Liver (tissue), 9 donors: ENCODE results near the gene STUM. TPM values are rescaled to one million over a fixed set of nuclear protein-coding genes. Genes with fewer than 3 reads are reported as not detected.

ENCODE experiments used
- DNase-seq: peaks from one replicate; pipeline ENCODE4 v3.0.0-alpha.2; 2017; ENCODE audit warnings: low spot score
- H3K27ac ChIP-seq, 2 donors: one replicate each; pipeline ENCODE4 v1.7.0; 2013; ENCODE audit warnings: inconsistent platforms in 2 of 2, low read length in 2 of 2, control low read depth in 1 of 2, low read depth in 1 of 2, mild to moderate bottlenecking in 1 of 2
- H3K27me3 ChIP-seq, 4 donors: one replicate each; pipeline versions ENCODE4 v1.6.1 to v1.7.0; 2013; ENCODE audit warnings: low read length in 3 of 4, inconsistent platforms in 1 of 4, mild to moderate bottlenecking in 1 of 4, moderate library complexity in 1 of 4; ENCODE audit not compliant: control insufficient read depth in 4 of 4, insufficient read depth in 4 of 4
- H3K36me3 ChIP-seq, 4 donors: one replicate each; pipeline versions ENCODE4 v1.6.1 to v1.7.0; 2013; ENCODE audit warnings: low read length in 3 of 4, mild to moderate bottlenecking in 3 of 4, low read depth in 1 of 4, moderate library complexity in 1 of 4; ENCODE audit not compliant: control insufficient read depth in 4 of 4, insufficient read depth in 3 of 4
- H3K4me1 ChIP-seq, 4 donors: one replicate each; pipeline versions ENCODE4 v1.6.1 to v1.7.0; 2013; ENCODE audit warnings: low read length in 3 of 4, mild to moderate bottlenecking in 3 of 4, moderate library complexity in 1 of 4; ENCODE audit not compliant: control insufficient read depth in 4 of 4, insufficient read depth in 4 of 4
- H3K4me3 ChIP-seq, 3 donors: one replicate each; pipeline versions ENCODE4 v1.6.1 to v1.7.0; 2013; ENCODE audit warnings: low read length in 3 of 3, control low read depth in 1 of 3, low read depth in 1 of 3, mild to moderate bottlenecking in 1 of 3
- H3K9ac ChIP-seq, 2 donors: one replicate each; pipeline ENCODE4 v1.7.0; 2013; ENCODE audit warnings: low read length in 2 of 2, mild to moderate bottlenecking in 2 of 2, moderate library complexity in 2 of 2, control low read depth in 1 of 2, low read depth in 1 of 2
- H3K9me3 ChIP-seq, 4 donors: one replicate each; pipeline versions ENCODE4 v1.6.1 to v1.7.0; 2013; ENCODE audit warnings: low read length in 3 of 4; ENCODE audit not compliant: control insufficient read depth in 4 of 4
- EGR1 ChIP-seq, 2 donors: IDR thresholded peaks; 2 replicates each; pipeline ENCODE4 v1.6.1; 2016 to 2018; ENCODE audit warnings: antibody characterized with exemption in 2 of 2, low read depth in 2 of 2
- FOXA1 ChIP-seq: IDR thresholded peaks from 2 replicates; pipeline ENCODE4 v1.6.1; 2016; ENCODE audit warnings: antibody characterized with exemption
- FOXA2 ChIP-seq: IDR thresholded peaks from 2 replicates; pipeline ENCODE4 v1.6.1; 2016; ENCODE audit warnings: antibody characterized with exemption
- GABPA ChIP-seq, 2 donors: IDR thresholded peaks in 1 of 2; conservative IDR thresholded peaks in 1 of 2; 2 replicates each; pipeline ENCODE4 v1.6.1; 2016; ENCODE audit warnings: antibody characterized with exemption in 2 of 2, mild to moderate bottlenecking in 1 of 2, moderate library complexity in 1 of 2
- HNF4A ChIP-seq, 2 donors: conservative IDR thresholded peaks; 2 replicates each; pipeline ENCODE4 v1.6.1; 2016; ENCODE audit warnings: antibody characterized with exemption in 2 of 2, mild to moderate bottlenecking in 2 of 2
- HNF4G ChIP-seq: IDR thresholded peaks from 2 replicates; pipeline ENCODE4 v1.6.1; 2016; ENCODE audit warnings: antibody characterized with exemption
- JUND ChIP-seq, 2 donors: IDR thresholded peaks; 2 replicates each; pipeline ENCODE4 v1.6.1; 2016; ENCODE audit warnings: antibody characterized with exemption in 2 of 2
- NR2F2 ChIP-seq: IDR thresholded peaks from 2 replicates; pipeline ENCODE4 v1.6.1; 2016; ENCODE audit warnings: antibody characterized with exemption
- RAD21 ChIP-seq, 2 donors: IDR thresholded peaks; 2 replicates each; pipeline ENCODE4 v1.6.1; 2016; ENCODE audit warnings: antibody characterized with exemption in 2 of 2, mild to moderate bottlenecking in 2 of 2
- RXRA ChIP-seq, 2 donors: IDR thresholded peaks; 2 replicates each; pipeline ENCODE4 v1.6.1; 2017 to 2018; ENCODE audit warnings: antibody characterized with exemption in 2 of 2, mild to moderate bottlenecking in 1 of 2
- SP1 ChIP-seq: IDR thresholded peaks from 2 replicates; pipeline ENCODE4 v1.6.1; 2018; ENCODE audit warnings: antibody characterized with exemption, mild to moderate bottlenecking
- TAF1 ChIP-seq: conservative IDR thresholded peaks from 2 replicates; pipeline ENCODE4 v1.6.1; 2016; ENCODE audit warnings: antibody characterized with exemption, mild to moderate bottlenecking
- YY1 ChIP-seq: IDR thresholded peaks from 2 replicates; pipeline ENCODE4 v1.6.1; 2016; ENCODE audit warnings: antibody characterized with exemption, mild to moderate bottlenecking
- WGBS: extraction: QIAGEN DNeasy Blood & Tissue Kit; methylation state at CpG from one replicate; pipeline ENCODE4 v1.1.7; 2013; 5-methylcytosine and 5-hydroxymethylcytosine counted together
- polyA plus RNA-seq, 2 donors: library from polyadenylated mRNA; stranded (reverse) in 1 of 2; unstranded in 1 of 2; fragments of 200-250 nt in 1 of 2; fragments of >200 nt in 1 of 2; fragmentation: Nextera tagmentation in 1 of 2; extraction: Ambion mirVana in 1 of 2; gene quantifications; one replicate each; pipeline versions ENCODE4 v1.2.1 to v1.2.3, GENCODE V29; 2013 to 2015
- total RNA-seq, 2 donors: library from RNA; depleted of rRNA; stranded (reverse); fragments of >200 nt; gene quantifications; one replicate each; pipeline ENCODE4 v1.2.3, GENCODE V29; 2014
- TF ChIP-seq, protein P1 (sequence below): IDR thresholded peaks from 2 replicates; pipeline ENCODE4 v1.6.1; 2016; ENCODE audit warnings: antibody characterized with exemption
- TF ChIP-seq, protein P2 (sequence below): IDR thresholded peaks from 2 replicates; pipeline ENCODE4 v1.6.1; 2016; ENCODE audit warnings: antibody characterized with exemption
- TF ChIP-seq, protein P3 (sequence below): fragments of 150-350 bp; IDR thresholded peaks from 2 replicates; pipeline ENCODE4 v1.5.1; 2017; ENCODE audit warnings: improper control_type of control experiment, low read depth, low read length; ENCODE audit not compliant: missing input control
- TF ChIP-seq, protein P4 (sequence below): IDR thresholded peaks from 2 replicates; pipeline ENCODE4 v1.6.1; 2016; ENCODE audit warnings: antibody characterized with exemption
- TF ChIP-seq, protein P5 (sequence below): IDR thresholded peaks from 2 replicates; pipeline ENCODE4 v1.6.1; 2016; ENCODE audit warnings: antibody characterized with exemption, mild to moderate bottlenecking
- donor health status: healthy.
- donor health status: healthy.
- donor health status: healthy.
- donor health status: healthy.
- donor health status: healthy.

Gene STUM
- total and polyA plus RNA-seq, 4 donors = 0.03 to 0.14 (median 0.07) TPM

DNA sequence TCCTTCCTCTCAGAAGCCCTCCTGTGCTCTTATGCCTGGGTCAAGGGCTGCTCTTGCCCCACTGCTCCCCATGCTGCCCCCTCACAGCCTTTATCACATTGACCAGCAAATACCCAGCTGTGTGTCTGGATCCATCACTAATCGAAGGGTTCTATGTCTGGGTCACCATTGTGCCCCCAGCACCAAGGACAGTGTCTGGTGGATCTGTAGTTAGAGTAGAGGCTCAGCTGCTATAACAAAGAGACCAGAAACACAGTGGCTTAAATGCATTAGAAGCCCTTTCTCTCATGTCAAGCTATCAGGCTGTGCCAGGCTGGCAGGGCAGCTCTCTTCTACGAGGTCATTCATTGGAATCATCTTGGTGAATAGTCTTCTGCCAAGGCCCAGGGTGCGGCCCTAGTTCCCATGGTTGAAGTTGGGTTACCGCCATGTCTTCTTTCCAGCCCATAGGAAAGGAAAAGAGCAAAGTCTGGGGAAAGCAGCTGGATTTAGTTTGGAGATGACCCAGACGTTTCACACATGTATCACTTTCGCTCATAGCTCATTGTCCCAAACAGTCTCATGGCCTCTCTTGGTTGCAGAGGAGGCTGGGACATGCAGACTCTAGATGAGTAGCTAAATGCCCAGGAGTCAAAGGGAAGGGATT lies 32.2 kb downstream of the STUM start (continued):
- no peak for TF ChIP-seq HNF4G

DNA sequence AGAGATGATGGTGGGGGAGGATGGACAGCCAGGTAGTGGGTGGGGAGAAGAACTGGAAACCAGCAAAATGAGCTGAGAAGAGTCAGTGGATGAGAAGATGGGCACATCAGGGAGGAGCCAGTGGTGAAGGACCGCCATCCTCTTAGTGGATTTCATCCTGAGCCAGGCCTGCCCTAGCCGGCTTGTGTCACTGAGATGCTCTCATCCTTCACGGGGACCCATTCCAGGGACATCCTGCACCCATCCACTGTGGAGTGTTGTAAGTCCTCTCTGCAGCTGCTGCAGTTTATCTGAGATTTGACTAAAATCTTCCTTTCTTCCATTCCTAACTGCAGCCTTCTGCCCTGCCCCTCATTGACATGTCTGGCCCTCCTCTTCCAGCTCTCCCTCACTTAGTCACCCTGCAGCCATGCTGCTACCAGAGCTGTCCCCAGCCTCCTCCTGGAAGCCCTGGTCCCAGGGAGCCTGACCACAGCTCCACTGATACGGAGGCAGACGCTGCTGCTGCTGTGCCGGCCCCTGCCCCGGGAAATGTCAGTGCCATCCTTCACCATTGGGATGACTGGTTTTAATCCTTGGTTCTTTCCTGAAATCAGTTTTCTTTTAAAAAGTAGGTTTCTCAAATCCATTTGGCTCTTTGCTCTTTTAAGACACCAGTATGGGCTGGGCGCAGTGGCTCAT lies 33.2 kb downstream of the STUM start:
- no peak for TF ChIP-seq SP1
- TF ChIP-seq RXRA (IDR thresholded peaks at IDR 0.05) = no peak
- no peak for TF ChIP-seq HNF4A (conservative IDR thresholded peaks at IDR 0.05)
- TF ChIP-seq, protein P1, sequence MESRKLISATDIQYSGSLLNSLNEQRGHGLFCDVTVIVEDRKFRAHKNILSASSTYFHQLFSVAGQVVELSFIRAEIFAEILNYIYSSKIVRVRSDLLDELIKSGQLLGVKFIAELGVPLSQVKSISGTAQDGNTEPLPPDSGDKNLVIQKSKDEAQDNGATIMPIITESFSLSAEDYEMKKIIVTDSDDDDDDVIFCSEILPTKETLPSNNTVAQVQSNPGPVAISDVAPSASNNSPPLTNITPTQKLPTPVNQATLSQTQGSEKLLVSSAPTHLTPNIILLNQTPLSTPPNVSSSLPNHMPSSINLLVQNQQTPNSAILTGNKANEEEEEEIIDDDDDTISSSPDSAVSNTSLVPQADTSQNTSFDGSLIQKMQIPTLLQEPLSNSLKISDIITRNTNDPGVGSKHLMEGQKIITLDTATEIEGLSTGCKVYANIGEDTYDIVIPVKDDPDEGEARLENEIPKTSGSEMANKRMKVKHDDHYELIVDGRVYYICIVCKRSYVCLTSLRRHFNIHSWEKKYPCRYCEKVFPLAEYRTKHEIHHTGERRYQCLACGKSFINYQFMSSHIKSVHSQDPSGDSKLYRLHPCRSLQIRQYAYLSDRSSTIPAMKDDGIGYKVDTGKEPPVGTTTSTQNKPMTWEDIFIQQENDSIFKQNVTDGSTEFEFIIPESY = no peak
- TF ChIP-seq HNF4G = no peak
- TF ChIP-seq FOXA2 = no peak
- no peak for TF ChIP-seq TAF1
- TF ChIP-seq, protein P2, sequence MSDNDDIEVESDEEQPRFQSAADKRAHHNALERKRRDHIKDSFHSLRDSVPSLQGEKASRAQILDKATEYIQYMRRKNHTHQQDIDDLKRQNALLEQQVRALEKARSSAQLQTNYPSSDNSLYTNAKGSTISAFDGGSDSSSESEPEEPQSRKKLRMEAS = no peak
- TF ChIP-seq, protein P3, sequence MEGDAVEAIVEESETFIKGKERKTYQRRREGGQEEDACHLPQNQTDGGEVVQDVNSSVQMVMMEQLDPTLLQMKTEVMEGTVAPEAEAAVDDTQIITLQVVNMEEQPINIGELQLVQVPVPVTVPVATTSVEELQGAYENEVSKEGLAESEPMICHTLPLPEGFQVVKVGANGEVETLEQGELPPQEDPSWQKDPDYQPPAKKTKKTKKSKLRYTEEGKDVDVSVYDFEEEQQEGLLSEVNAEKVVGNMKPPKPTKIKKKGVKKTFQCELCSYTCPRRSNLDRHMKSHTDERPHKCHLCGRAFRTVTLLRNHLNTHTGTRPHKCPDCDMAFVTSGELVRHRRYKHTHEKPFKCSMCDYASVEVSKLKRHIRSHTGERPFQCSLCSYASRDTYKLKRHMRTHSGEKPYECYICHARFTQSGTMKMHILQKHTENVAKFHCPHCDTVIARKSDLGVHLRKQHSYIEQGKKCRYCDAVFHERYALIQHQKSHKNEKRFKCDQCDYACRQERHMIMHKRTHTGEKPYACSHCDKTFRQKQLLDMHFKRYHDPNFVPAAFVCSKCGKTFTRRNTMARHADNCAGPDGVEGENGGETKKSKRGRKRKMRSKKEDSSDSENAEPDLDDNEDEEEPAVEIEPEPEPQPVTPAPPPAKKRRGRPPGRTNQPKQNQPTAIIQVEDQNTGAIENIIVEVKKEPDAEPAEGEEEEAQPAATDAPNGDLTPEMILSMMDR = no peak
- TF ChIP-seq YY1 = no peak
- TF ChIP-seq NR2F2 = no peak
- TF ChIP-seq, protein P4, sequence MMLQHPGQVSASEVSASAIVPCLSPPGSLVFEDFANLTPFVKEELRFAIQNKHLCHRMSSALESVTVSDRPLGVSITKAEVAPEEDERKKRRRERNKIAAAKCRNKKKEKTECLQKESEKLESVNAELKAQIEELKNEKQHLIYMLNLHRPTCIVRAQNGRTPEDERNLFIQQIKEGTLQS = no peak
- no peak for TF ChIP-seq GABPA (IDR thresholded peaks at IDR 0.05 in 1 of 2, conservative IDR thresholded peaks at IDR 0.05 in 1 of 2)
- no peak for TF ChIP-seq EGR1 (IDR thresholded peaks at IDR 0.05; ENCODE audit: low read depth in 2 of 2)
- no peak for TF ChIP-seq JUND (IDR thresholded peaks at IDR 0.05)
- TF ChIP-seq, protein P5, sequence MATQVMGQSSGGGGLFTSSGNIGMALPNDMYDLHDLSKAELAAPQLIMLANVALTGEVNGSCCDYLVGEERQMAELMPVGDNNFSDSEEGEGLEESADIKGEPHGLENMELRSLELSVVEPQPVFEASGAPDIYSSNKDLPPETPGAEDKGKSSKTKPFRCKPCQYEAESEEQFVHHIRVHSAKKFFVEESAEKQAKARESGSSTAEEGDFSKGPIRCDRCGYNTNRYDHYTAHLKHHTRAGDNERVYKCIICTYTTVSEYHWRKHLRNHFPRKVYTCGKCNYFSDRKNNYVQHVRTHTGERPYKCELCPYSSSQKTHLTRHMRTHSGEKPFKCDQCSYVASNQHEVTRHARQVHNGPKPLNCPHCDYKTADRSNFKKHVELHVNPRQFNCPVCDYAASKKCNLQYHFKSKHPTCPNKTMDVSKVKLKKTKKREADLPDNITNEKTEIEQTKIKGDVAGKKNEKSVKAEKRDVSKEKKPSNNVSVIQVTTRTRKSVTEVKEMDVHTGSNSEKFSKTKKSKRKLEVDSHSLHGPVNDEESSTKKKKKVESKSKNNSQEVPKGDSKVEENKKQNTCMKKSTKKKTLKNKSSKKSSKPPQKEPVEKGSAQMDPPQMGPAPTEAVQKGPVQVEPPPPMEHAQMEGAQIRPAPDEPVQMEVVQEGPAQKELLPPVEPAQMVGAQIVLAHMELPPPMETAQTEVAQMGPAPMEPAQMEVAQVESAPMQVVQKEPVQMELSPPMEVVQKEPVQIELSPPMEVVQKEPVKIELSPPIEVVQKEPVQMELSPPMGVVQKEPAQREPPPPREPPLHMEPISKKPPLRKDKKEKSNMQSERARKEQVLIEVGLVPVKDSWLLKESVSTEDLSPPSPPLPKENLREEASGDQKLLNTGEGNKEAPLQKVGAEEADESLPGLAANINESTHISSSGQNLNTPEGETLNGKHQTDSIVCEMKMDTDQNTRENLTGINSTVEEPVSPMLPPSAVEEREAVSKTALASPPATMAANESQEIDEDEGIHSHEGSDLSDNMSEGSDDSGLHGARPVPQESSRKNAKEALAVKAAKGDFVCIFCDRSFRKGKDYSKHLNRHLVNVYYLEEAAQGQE = no peak
- no peak for TF ChIP-seq RAD21 (IDR thresholded peaks at IDR 0.05)
- no peak for TF ChIP-seq FOXA1
- no peaks in the 10 kb centered on the region for H3K9me3 ChIP-seq
- no peaks in the 10 kb centered on the region for H3K27me3 ChIP-seq
- H3K9ac ChIP-seq = no peak overlapping the region
- no peak overlapping the region for H3K27ac ChIP-seq
- DNase-seq = no peak
- 98% methylated on average over 8 of the region's 8 CpGs for WGBS
- H3K4me3 ChIP-seq = no peak overlapping the region
- no peaks in the 10 kb centered on the region for H3K36me3 ChIP-seq
- H3K4me1 ChIP-seq = no peaks in the 10 kb centered on the region
